Activated T-cell treated with anti-CD3 and anti-CD28 coated beads, Interleukin-2, amount 50 U/mL, for 4 hours (primary cell): ENCODE measurements around the gene DPF1. TPM values are rescaled to one million over a fixed set of nuclear protein-coding genes. Genes with fewer than 3 reads are reported as not detected.
"Not testable (repeated sequence)": the region's sequence is repeated elsewhere in the genome, so short reads cannot be mapped to it uniquely, and the experiment has no call there.

ENCODE experiments used
- ATAC-seq, 2 donors: fragments of 200-7000 bp; cut with Tn5 transposase; one replicate each; pipeline ENCODE4 v1.10.0; 2021
- DNase-seq: peaks from one replicate; pipeline ENCODE4 v3.0.0-alpha.2; 2020
- H3K27me3 Mint-ChIP-seq: one replicate; pipeline ENCODE4 v1.8.0; 2021; ENCODE audit warnings: low read depth, mixed read lengths
- H3K36me3 Mint-ChIP-seq: one replicate; pipeline ENCODE4 v1.8.0; 2022; ENCODE audit warnings: mixed read lengths; ENCODE audit not compliant: insufficient read depth
- H3K4me1 Mint-ChIP-seq: one replicate; pipeline ENCODE4 v1.8.0; 2021; ENCODE audit warnings: low read depth, mixed read lengths
- H3K4me3 Mint-ChIP-seq: one replicate; pipeline ENCODE4 v1.8.0; 2021; ENCODE audit warnings: mild to moderate bottlenecking, moderate library complexity, mixed read lengths
- H3K9me3 Mint-ChIP-seq: one replicate; pipeline ENCODE4 v1.8.0; 2021; ENCODE audit warnings: mixed read lengths
- total RNA-seq, 3 donors: library from RNA; stranded (reverse); gene quantifications; one replicate each; pipeline ENCODE4 v1.2.1, GENCODE V29; 2021

DPF1 gene
- total RNA-seq: under 1 TPM; 0.40 to 0.45 (median 0.43) TPM

- no peaks in the 10 kb centered on the region for H3K9me3 Mint-ChIP-seq
- DNase-seq: peak; percentile 38
- H3K27me3 Mint-ChIP-seq: peaks cover 68% of the 10 kb centered on the region
- H3K4me1 Mint-ChIP-seq: peaks cover 24% of the 10 kb centered on the region
- ATAC-seq: peak; percentile 84 to 89
- H3K36me3 Mint-ChIP-seq: no peaks in the 10 kb centered on the region
- H3K4me3 Mint-ChIP-seq: peak within 1 kb of the TSS; percentile 74
These were observed at the start of gene DPF1 for GRCh38 chr19:38224014-38224862. DPF1 (minus strand) TSS chr19:38224222; CDS start chr19:38224142, 80 bp downstream.

GRCh38 chr19:38273499-38273898 is 49.5 kb upstream of the DPF1 start:
- Mint-ChIP-seq H3K9me3 (no peaks in the 10 kb centered on the region), H3K36me3 (no peaks in the 10 kb centered on the region)

GRCh38 chr19:38270587-38271167 is 46.7 kb upstream of the DPF1 start:
- Mint-ChIP-seq H3K4me1 (peaks cover 7% of the 10 kb centered on the region), H3K36me3 (no peaks in the 10 kb centered on the region), H3K27me3 (no peaks in the 10 kb centered on the region), H3K9me3 (no peaks in the 10 kb centered on the region), H3K4me3 (no peak overlapping the region)
- DNase-seq (no peak), ATAC-seq (no peak)

More at GRCh38 chr19:38273499-38273898, 49.5 kb upstream of the DPF1 start:
- Mint-ChIP-seq H3K27me3 (no peaks in the 10 kb centered on the region), H3K4me3 (no peak overlapping the region), H3K4me1 (no peaks in the 10 kb centered on the region)
- no peak for ATAC-seq
- DNase-seq: no peak

GRCh38 chr19:38268539-38268938 is 44.5 kb upstream of the DPF1 start:
- Mint-ChIP-seq H3K36me3 (no peaks in the 10 kb centered on the region), H3K4me1 (peaks cover 20% of the 10 kb centered on the region), H3K4me3 (no peak overlapping the region), H3K9me3 (no peaks in the 10 kb centered on the region), H3K27me3 (no peaks in the 10 kb centered on the region)
- ATAC-seq (no peak), DNase-seq (no peak)

GRCh38 chr19:38267761-38268483 is 43.9 kb upstream of the DPF1 start:
- Mint-ChIP-seq H3K4me1 (peaks cover 24% of the 10 kb centered on the region), H3K36me3 (no peaks in the 10 kb centered on the region), H3K4me3 (no peak overlapping the region), H3K27me3 (no peaks in the 10 kb centered on the region), H3K9me3 (no peaks in the 10 kb centered on the region)
- no peak for DNase-seq
- no peak for ATAC-seq

GRCh38 chr19:38266981-38267597 is 43.1 kb upstream of the DPF1 start:
- H3K4me1 Mint-ChIP-seq: peaks cover 25% of the 10 kb centered on the region
- no peak for DNase-seq
- no peak for ATAC-seq
- H3K4me3 Mint-ChIP-seq: no peak overlapping the region
- no peaks in the 10 kb centered on the region for H3K9me3 Mint-ChIP-seq
- H3K27me3 Mint-ChIP-seq: no peaks in the 10 kb centered on the region
- no peaks in the 10 kb centered on the region for H3K36me3 Mint-ChIP-seq

GRCh38 chr19:38265921-38266429 is 42.0 kb upstream of the DPF1 start:
- H3K36me3 Mint-ChIP-seq: no peaks in the 10 kb centered on the region
- H3K4me1 Mint-ChIP-seq: peaks cover 25% of the 10 kb centered on the region

GRCh38 chr19:38265213-38265861 is 41.3 kb upstream of the DPF1 start:
- no peaks in the 10 kb centered on the region for H3K27me3 Mint-ChIP-seq
- peaks cover 25% of the 10 kb centered on the region for H3K4me1 Mint-ChIP-seq
- ATAC-seq (no peak), DNase-seq (no peak)
- no peaks in the 10 kb centered on the region for H3K9me3 Mint-ChIP-seq
- H3K36me3 Mint-ChIP-seq: no peaks in the 10 kb centered on the region
- peak overlapping the region; percentile 82 for H3K4me3 Mint-ChIP-seq

More at GRCh38 chr19:38265921-38266429, 42.0 kb upstream of the DPF1 start:
- Mint-ChIP-seq H3K9me3 (no peaks in the 10 kb centered on the region), H3K27me3 (no peaks in the 10 kb centered on the region), H3K4me3 (no peak overlapping the region)
- DNase-seq (no peak), ATAC-seq (no peak)

- ATAC-seq (peak; percentile 60 to 64), DNase-seq (peak; percentile 44)
- peaks cover 25% of the 10 kb centered on the region for H3K4me1 Mint-ChIP-seq
- no peaks in the 10 kb centered on the region for H3K27me3 Mint-ChIP-seq
- no peaks in the 10 kb centered on the region for H3K9me3 Mint-ChIP-seq
- peak within 1 kb of the TSS; percentile 82 for H3K4me3 Mint-ChIP-seq
- no peaks in the 10 kb centered on the region for H3K36me3 Mint-ChIP-seq
These were observed 40.6 kb upstream of the DPF1 start, which contains the start of gene SPINT2 for GRCh38 chr19:38264486-38265212. SPINT2 (plus strand) TSS chr19:38264573; CDS start chr19:38264893, 320 bp downstream.

- Mint-ChIP-seq H3K36me3 (no peaks in the 10 kb centered on the region), H3K9me3 (no peaks in the 10 kb centered on the region), H3K4me3 (peak overlapping the region; percentile 80), H3K4me1 (peaks cover 25% of the 10 kb centered on the region), H3K27me3 (peaks cover 3% of the 10 kb centered on the region)
- DNase-seq: peak; percentile 77
- ATAC-seq: peak; percentile 78 to 85
These were observed 39.9 kb upstream of the DPF1 start for GRCh38 chr19:38263689-38264485.

- peaks cover 25% of the 10 kb centered on the region for H3K4me1 Mint-ChIP-seq
These were observed 38.7 kb upstream of the DPF1 start for GRCh38 chr19:38262585-38263268.

GRCh38 chr19:38261942-38262341 is 37.9 kb upstream of the DPF1 start:
- not testable (repeated sequence) for H3K27me3 Mint-ChIP-seq, DNase-seq, H3K4me3 Mint-ChIP-seq, ATAC-seq, H3K9me3 Mint-ChIP-seq, H3K36me3 Mint-ChIP-seq
- peaks cover 24% of the 10 kb centered on the region for H3K4me1 Mint-ChIP-seq

More at GRCh38 chr19:38262585-38263268, 38.7 kb upstream of the DPF1 start:
- DNase-seq: no peak
- no peaks in the 10 kb centered on the region for H3K9me3 Mint-ChIP-seq
- no peaks in the 10 kb centered on the region for H3K36me3 Mint-ChIP-seq
- no peak overlapping the region for H3K4me3 Mint-ChIP-seq
- H3K27me3 Mint-ChIP-seq: peaks cover 7% of the 10 kb centered on the region
- ATAC-seq: no peak
